ENCODE results near the gene AP4M1. TPM values are rescaled to one million over a fixed set of nuclear protein-coding genes. Genes with fewer than 3 reads are reported as not detected.

AP4M1 gene
- total RNA-seq, 1 donor from 2014 or later: 23.6 TPM

- Histone ChIP-seq H3K36me3 (ENCODE audit: control insufficient read depth, insufficient read depth, low read length) (peaks cover 5% of the 10 kb centered on the region), H3K4me3 (ENCODE audit: low read depth, low read length) (no peak overlapping the region), H3K27me3 (ENCODE audit: control insufficient read depth, insufficient read depth, low read length) (no peaks in the 10 kb centered on the region)
- no peak for TF ChIP-seq CTCF (IDR thresholded peaks at IDR 0.05; ENCODE audit: insufficient read depth, low read length, poor library complexity, severe bottlenecking)
- DNase-seq (ENCODE audit: low read depth): no peak
Measured at GRCh38 chr7:100107125-100107737, 5.8 kb downstream of the AP4M1 start.

- TF ChIP-seq CTCF (IDR thresholded peaks at IDR 0.05; ENCODE audit: insufficient read depth, low read length, poor library complexity, severe bottlenecking): no peak
- H3K36me3 ChIP-seq (ENCODE audit: control insufficient read depth, insufficient read depth, low read length): peaks cover 5% of the 10 kb centered on the region
Measured at GRCh38 chr7:100107890-100108289, 6.4 kb downstream of the AP4M1 start.

GRCh38 chr7:100109521-100110163, 8.2 kb downstream of the AP4M1 start:
- peaks cover 4% of the 10 kb centered on the region for H3K36me3 ChIP-seq (ENCODE audit: control insufficient read depth, insufficient read depth, low read length)
- no peak for DNase-seq (ENCODE audit: low read depth)
- no peak overlapping the region for H3K4me3 ChIP-seq (ENCODE audit: low read depth, low read length)
- H3K27me3 ChIP-seq (ENCODE audit: control insufficient read depth, insufficient read depth, low read length): no peaks in the 10 kb centered on the region
- TF ChIP-seq CTCF (IDR thresholded peaks at IDR 0.05; ENCODE audit: insufficient read depth, low read length, poor library complexity, severe bottlenecking): peak; percentile 9

More at GRCh38 chr7:100107890-100108289, 6.4 kb downstream of the AP4M1 start:
- H3K27me3 ChIP-seq (ENCODE audit: control insufficient read depth, insufficient read depth, low read length): no peaks in the 10 kb centered on the region
- no peak overlapping the region for H3K4me3 ChIP-seq (ENCODE audit: low read depth, low read length)
- no peak for DNase-seq (ENCODE audit: low read depth)

- Histone ChIP-seq H3K27me3 (ENCODE audit: control insufficient read depth, insufficient read depth, low read length) (no peaks in the 10 kb centered on the region), H3K4me3 (ENCODE audit: low read depth, low read length) (no peak overlapping the region), H3K36me3 (ENCODE audit: control insufficient read depth, insufficient read depth, low read length) (peaks cover 4% of the 10 kb centered on the region)
- DNase-seq (ENCODE audit: low read depth): no peak
- TF ChIP-seq CTCF (IDR thresholded peaks at IDR 0.05; ENCODE audit: insufficient read depth, low read length, poor library complexity, severe bottlenecking): no peak
Measured at GRCh38 chr7:100111156-100111555, 9.7 kb downstream of the AP4M1 start.

GRCh38 chr7:100111914-100112313, 10.5 kb downstream of the AP4M1 start:
- Histone ChIP-seq H3K27me3 (ENCODE audit: control insufficient read depth, insufficient read depth, low read length) (no peaks in the 10 kb centered on the region), H3K36me3 (ENCODE audit: control insufficient read depth, insufficient read depth, low read length) (peaks cover 4% of the 10 kb centered on the region), H3K4me3 (ENCODE audit: low read depth, low read length) (no peak overlapping the region)
- DNase-seq (ENCODE audit: low read depth): no peak
- no peak for TF ChIP-seq CTCF (IDR thresholded peaks at IDR 0.05; ENCODE audit: insufficient read depth, low read length, poor library complexity, severe bottlenecking)

GRCh38 chr7:100115026-100115425, 13.6 kb downstream of the AP4M1 start:
- Histone ChIP-seq H3K4me3 (ENCODE audit: low read depth, low read length) (no peak overlapping the region), H3K36me3 (ENCODE audit: control insufficient read depth, insufficient read depth, low read length) (peaks cover 4% of the 10 kb centered on the region), H3K27me3 (ENCODE audit: control insufficient read depth, insufficient read depth, low read length) (no peaks in the 10 kb centered on the region)
- no peak for TF ChIP-seq CTCF (IDR thresholded peaks at IDR 0.05; ENCODE audit: insufficient read depth, low read length, poor library complexity, severe bottlenecking)
- DNase-seq (ENCODE audit: low read depth): no peak

Data from kidney epithelial cell (primary cell).